ENCODE results near the gene CXCR4.

The CXCR4 gene

DNA sequence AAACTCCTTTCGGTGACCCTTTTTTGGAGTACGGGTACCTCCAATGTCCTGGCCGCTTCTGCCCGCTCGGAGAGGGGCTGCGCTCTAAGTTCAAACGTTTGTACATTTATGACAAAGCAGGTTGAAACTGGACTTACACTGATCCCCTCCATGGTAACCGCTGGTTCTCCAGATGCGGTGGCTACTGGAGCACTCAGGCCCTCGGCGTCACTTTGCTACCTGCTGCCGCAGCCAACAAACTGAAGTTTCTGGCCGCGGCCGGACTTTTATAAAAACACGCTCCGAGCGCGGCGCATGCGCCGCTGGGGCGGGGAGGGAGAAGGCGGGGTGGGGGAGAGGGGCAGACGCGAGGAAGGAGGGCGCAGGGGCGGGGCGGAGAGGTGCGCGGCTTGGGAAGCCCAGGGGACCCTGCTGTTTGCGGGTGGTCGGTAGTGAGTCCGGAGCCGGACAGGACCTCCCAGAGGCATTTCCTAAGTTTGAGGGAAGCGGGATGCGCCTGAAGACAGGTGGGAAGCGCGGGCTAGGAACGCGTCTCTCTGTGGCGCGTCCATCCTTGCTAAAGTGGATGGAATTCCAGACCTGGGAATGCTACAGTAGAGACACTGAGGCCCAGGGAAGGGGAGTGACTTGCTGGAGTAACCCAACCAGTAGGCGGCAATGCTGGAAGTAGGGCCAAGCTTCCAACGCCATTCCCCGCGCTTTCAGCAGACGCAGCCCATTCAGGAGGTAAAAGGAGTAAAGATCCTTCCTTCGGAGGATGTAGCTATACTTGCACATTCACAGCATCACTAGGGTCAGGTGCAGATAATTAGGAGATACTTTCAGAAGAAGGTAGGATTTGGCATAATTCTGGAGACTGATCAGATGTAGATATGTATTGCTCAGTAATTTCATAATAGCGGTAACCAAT lies at the start of gene CXCR4:
Gene CXCR4, minus strand, starts transcription at position 241 of the 910 bp plus-strand sequence. Its CDS starts 89 bp downstream, at position 152.
- peak in 1 of 2 experiments; percentile 57 for DNase-seq

GRCh38 chr2:136164280-136164776 lies 46.4 kb upstream of the CXCR4 start:
- DNase-seq, result no peak

- DNase-seq, result no peak
These were observed 44.5 kb upstream of the CXCR4 start for GRCh38 chr2:136162438-136162837.

GRCh38 chr2:136156411-136156810 lies 38.5 kb upstream of the CXCR4 start:
- peak in 1 of 2 experiments; percentile 27 for DNase-seq

DNA sequence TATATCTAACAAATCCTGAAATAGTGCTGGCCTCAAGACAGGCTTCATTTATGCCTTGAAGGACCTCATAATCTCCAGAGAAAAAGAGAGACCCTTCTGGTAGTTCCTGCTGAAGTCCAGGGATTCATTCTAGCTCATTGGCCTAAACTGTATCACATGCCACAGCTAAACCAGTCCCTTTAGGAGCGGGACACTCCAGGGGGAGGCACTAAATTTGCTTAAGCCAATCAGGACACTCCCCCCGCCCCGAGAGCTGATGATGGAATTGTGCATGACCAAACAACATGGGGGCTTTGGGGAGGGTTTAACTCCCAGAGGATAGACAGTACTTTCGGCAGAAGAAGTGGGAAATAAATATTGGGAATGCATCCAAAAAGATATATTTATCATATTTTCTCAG lies 36.4 kb upstream of the CXCR4 start:
- no peak for DNase-seq

- no peak for DNase-seq
These were observed 33.3 kb upstream of the CXCR4 start for GRCh38 chr2:136151021-136151971.

GRCh38 chr2:136149011-136149410 lies 31.1 kb upstream of the CXCR4 start:
- DNase-seq, result no peak

GRCh38 chr2:136146564-136146963 lies 28.6 kb upstream of the CXCR4 start:
- DNase-seq, result no peak

GRCh38 chr2:136143603-136144451 lies 25.9 kb upstream of the CXCR4 start:
- DNase-seq, result no peak

DNA sequence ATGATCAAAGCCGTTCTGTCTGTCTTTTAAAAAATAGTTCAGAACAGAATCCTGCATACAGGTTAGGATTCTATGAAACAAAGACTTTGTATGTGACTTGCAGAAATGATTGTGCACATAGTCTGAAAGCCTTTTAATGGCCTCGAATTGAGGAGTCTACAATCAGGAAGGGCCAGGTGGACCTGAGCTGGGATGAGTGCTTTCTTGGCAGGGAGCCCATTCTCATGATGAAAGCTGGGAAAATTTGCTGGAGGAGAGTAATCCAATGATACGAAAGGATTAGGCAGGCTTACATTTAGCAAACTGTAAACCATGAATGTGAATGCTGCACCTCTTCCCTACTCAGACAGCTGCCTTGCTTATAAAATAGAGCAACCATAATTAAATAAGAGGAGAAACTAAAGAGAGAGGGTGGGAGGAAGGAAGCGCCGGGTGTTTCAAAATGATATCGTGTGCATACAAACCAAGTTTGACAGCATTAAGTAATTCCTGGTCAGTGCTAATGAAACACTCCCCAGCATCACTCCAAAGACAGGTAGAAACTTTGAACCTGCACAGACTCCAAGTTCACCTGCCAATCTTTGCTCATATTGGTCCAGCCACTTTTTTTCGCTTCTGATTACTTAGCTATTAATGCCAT lies 23.7 kb upstream of the CXCR4 start:
- DNase-seq, result peak; percentile 27 to 73

GRCh38 chr2:136139631-136140030 lies 21.7 kb upstream of the CXCR4 start:
- no peak for DNase-seq

DNA sequence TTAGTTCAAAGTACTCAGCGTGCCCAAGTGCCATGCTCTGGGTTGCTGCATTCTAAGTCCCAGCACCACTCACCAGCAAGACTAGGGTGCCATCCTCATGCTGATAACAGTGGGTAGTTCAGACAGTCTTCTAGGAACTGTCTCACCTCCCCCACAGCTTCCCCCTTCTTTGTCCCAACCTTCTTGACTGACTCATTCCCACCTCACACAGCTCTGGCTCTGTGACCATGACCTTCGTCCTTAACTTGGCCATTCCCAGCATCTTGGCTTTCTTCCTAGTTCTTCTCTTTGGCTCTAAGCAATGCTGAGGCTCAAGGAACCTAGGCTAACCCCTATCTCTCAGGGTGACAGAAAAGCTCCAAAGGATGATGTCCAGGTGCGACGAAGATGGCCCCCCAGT lies 20.0 kb upstream of the CXCR4 start:
- no peak for DNase-seq

DNA sequence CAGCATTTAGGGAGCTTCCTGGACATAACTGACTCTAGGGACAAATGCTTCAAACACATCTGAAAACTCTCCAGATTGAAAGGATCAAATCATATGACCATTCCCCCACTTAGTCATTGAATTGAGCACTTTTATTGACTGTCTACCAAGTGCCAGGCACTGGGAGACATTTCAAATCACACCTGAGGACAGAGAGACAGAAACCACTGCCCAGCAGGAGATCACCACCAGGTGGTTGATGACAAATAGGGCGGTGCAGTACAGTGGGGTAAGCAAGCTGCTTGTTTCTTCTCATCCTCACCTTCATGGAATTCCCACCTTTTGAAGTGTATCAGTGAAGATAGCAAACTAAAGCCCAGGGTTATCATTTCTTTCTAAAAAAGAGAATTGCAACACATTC lies 19.0 kb upstream of the CXCR4 start:
- DNase-seq, result no peak

DNA sequence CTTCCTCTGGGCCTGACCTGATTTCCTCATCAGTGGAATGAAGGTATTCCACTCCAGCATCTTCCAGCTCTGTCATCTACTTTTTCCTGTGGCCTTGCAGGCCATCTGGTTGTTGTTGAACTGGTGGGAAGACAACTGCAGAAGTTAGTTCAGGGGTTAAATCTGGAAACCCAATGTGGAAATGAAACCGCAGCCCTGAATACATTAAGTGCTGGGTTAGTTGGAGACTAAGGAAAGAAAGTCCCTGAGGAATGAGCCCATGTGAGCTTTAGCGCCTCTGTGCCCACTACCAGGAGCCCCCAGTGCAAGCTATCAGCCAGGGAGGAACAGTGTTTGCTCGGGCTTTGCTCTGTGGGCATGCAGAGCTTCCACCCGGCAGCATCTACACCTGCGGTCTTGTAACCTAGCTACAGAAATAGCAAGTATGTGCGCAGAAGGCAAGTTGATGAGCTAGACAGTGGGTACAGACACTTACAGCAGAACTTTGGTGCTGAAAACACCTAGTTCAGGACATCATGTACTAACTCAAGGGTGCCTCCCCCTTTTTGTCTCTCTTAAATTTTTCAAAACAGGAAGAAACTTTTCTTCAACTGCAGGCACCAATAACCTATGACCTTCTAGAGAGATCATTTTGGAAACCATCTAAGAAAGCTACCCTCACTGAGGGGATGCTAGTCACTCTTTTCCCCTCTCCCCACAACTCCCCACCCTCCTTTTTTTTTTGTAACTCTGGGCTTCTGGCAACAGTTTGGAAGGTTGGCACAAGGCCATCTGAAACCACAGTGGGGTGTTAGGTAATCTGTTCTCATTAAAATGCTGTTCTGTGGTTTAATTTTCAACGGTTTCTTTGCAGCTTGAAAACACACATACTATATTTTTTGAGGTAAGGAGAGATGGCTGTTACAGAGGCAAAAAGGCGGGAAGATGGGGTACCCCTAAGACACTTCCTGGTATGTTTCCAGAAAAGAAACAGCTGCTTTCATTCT lies 18.3 kb upstream of the CXCR4 start:
- peak in 1 of 2 experiments; percentile 39 for DNase-seq

- DNase-seq, result no peak
These were observed 17.5 kb upstream of the CXCR4 start for GRCh38 chr2:136135462-136135861.

DNA sequence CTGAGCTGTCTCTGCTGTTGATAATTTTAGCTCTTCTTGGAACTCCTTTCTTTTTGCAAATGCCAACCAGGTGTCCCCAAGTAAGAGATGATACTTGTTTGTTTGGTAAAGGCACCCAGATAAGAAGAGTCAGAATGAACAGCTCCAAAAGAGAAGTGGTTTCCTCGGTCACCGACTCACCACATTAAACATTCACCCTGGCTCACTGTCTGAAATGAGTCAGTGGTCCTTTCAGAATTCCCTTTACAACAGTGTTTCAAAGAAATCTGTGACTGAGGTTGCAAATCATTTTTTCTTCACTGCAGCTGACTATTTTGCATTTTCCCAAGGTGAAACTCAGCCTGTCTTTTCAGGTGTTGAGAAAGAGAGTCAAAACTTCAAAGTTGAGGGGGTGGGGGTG lies 16.2 kb upstream of the CXCR4 start:
- no peak for DNase-seq

DNA sequence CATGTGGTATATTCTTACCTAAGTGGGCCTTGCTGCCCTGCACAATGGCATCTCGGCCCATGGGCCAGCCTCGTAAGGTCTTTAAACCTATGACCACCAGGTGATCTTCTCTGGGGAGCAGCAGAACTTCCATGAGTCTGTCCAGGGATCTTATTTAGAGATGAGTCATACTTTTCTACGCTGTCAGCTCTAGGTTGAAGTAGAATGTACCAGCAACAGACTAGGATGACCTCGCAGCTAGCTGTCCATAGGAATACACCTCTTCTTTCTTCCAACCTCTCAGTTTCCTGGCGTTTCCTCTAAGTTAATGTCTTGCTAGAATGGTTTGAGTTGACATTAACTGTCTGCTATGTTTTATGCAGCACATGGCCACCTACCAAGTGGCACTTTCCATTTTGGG lies 15.6 kb upstream of the CXCR4 start:
- DNase-seq, result no peak

DNA sequence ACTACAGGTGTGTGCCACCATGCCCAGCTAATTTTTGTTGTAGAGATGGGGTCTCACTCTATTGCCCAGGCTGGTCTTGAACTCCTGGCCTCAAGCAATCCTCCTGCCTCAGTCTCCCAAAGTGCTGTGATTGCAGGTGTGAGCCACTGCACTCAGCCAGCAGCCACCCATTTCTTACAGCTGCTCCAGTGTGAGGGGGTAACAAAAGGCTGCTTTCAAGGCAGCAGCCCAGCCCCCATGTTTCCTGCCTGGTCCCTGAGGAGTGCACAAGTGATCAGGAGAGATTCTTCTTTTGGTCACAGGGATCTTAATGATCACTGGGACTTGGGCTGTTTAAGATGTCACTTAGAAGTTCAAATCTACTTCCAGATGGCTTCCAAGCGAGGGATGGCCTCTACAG lies 15.2 kb upstream of the CXCR4 start:
- no peak for DNase-seq

DNA sequence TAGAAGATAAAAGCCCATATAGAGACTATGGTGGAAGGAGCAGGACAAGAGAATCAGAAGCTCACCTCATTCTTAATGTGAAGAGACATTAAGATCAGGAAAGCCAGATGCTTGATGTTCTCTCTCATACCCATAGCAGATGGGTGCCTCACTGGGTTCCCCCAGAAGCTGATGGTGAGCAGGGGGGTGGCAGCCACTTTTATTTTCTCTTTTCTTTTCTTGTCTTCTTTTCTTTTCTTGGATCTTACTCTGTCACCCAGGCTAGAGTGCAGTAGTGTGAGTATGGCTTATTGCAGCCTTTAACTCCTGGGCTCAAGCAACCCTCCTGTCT lies 14.8 kb upstream of the CXCR4 start:
- DNase-seq, result no peak

DNA sequence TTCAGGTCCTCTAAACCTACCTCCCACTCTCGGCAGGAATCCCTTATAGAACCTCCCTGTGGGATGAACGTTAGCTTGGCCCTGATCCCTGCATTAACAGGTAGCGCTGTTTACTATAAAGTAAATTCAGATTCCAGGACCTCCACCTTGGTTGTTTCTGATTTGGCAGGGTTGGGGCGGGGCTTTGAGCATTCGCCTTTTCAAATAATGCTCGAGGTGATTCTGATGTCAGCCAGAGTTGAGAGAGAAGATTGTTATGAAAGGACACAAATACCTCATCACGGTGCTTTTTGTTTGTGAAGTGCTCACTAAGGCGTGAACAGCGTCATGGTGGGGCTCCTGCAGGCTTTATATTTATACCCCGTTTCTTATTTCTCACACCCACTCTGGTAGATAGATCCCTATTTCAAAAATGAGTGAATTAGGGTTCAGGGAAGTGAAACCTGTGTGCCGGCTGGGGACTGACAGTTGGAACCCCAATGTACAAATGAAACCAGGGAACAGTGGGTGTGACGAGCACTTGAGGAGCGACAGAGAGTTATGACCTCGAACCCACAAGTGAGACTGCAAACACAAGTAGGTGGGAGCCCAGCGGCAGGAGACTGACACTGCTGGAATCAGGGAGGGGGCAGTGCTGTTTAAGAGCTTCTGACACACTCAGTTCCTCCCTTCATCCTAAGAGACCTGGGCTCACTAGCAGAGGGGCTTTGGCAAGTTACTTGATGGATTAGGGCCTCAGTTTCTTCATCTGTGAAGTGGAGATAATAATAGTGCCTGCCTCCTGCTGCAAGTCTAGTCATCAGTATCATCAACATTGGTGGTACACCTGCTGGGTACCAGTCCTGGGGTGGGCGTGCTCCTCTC lies 14.2 kb upstream of the CXCR4 start:
- DNase-seq, result no peak

All from NCI-H446 (cell line).